Activated T-helper 2 cell treated with anti-CD3 and anti-CD28 coated beads, Interferon-gamma antibody, Interleukin-2, Interleukin-4, amounts not matched to agents 10 μg/mL and 5 μg/mL and 100 μg/mL, durations not matched to agents 14 hours and 24 hours and 36 hours (primary cell): ENCODE data around the gene TANK. TPM values are rescaled to one million over a fixed set of nuclear protein-coding genes. Genes with fewer than 3 reads are reported as not detected.
"Not testable (repeated sequence)": the region's sequence is repeated elsewhere in the genome, so short reads cannot be mapped to it uniquely, and the experiment has no call there.

ENCODE experiments used
- DNase-seq: peaks from one replicate; pipeline ENCODE4 v3.0.0; 2021; ENCODE audit warnings: low spot score
- H3K27ac Mint-ChIP-seq: one replicate; pipeline ENCODE4 v1.8.0; 2021; ENCODE audit warnings: mixed read lengths
- H3K27me3 Mint-ChIP-seq: one replicate; pipeline ENCODE4 v1.8.0; 2021; ENCODE audit warnings: low read depth, mixed read lengths
- H3K36me3 Mint-ChIP-seq: one replicate; pipeline ENCODE4 v1.8.0; 2021; ENCODE audit warnings: low read depth, mixed read lengths
- H3K4me1 Mint-ChIP-seq: one replicate; pipeline ENCODE4 v1.8.0; 2021; ENCODE audit warnings: low read depth, mixed read lengths
- H3K4me3 Mint-ChIP-seq: one replicate; pipeline ENCODE4 v1.8.0; 2021; ENCODE audit warnings: low read depth, mild to moderate bottlenecking, moderate library complexity, mixed read lengths
- H3K9me3 Mint-ChIP-seq: one replicate; pipeline ENCODE4 v1.8.0; 2021; ENCODE audit warnings: mixed read lengths
- intact Hi-C: fragments of 100-400 bp; cut with micrococcal nuclease; formaldehyde crosslinking; loops from one replicate; pipeline ENCODE4 v1.15.1; 2023
- total RNA-seq: library from RNA; stranded (reverse); gene quantifications from 2 replicates; pipeline ENCODE4 v1.2.3, GENCODE V29; 2022

Gene TANK
- total RNA-seq, 1 donor from 2014 or later: 66.2 TPM

- H3K4me3 Mint-ChIP-seq: peak overlapping the region; percentile 86
- peaks cover 53% of the 10 kb centered on the region for H3K4me1 Mint-ChIP-seq
- DNase-seq: no peak
- H3K36me3 Mint-ChIP-seq: peaks cover 17% of the 10 kb centered on the region
- H3K27ac Mint-ChIP-seq: peak overlapping the region; percentile 57
- H3K9me3 Mint-ChIP-seq: no peaks in the 10 kb centered on the region
- intact Hi-C loops: loop anchor here (10.0 kb wide), 2 partner anchors 141 to 711 kb away; no protein-coding TSS in a partner anchor
- no peaks in the 10 kb centered on the region for H3K27me3 Mint-ChIP-seq
Observed at GRCh38 chr2:161243312-161243711, 83.1 kb downstream of the TANK start.

- peak overlapping the region; percentile 86 for H3K4me3 Mint-ChIP-seq
- H3K27ac Mint-ChIP-seq: peak overlapping the region; percentile 94
- H3K27me3 Mint-ChIP-seq: no peaks in the 10 kb centered on the region
- intact Hi-C loops: loop anchor here (1.0 to 10.0 kb wide), 5 partner anchors 64 to 711 kb away; partner anchors contain the start of genes PSMD14 and TANK
- peaks cover 51% of the 10 kb centered on the region for H3K4me1 Mint-ChIP-seq
- peaks cover 17% of the 10 kb centered on the region for H3K36me3 Mint-ChIP-seq
- H3K9me3 Mint-ChIP-seq: no peaks in the 10 kb centered on the region
- DNase-seq: no peak
Observed at GRCh38 chr2:161243905-161244304, 83.7 kb downstream of the TANK start.

- peak; percentile 76 for DNase-seq
- Mint-ChIP-seq H3K4me1 (peaks cover 51% of the 10 kb centered on the region), H3K27ac (peak overlapping the region; percentile 94), H3K36me3 (peaks cover 17% of the 10 kb centered on the region), H3K4me3 (peak overlapping the region; percentile 86)
- not testable (repeated sequence) for H3K9me3 Mint-ChIP-seq, H3K27me3 Mint-ChIP-seq
- intact Hi-C loops: loop anchor here (1.0 to 10.0 kb wide), 5 partner anchors 64 to 710 kb away; partner anchors contain the start of genes PSMD14 and TANK
Observed at GRCh38 chr2:161244387-161245260, 84.4 kb downstream of the TANK start.

- Mint-ChIP-seq H3K27me3 (no peaks in the 10 kb centered on the region), H3K27ac (peak overlapping the region; percentile 87), H3K9me3 (no peaks in the 10 kb centered on the region), H3K4me3 (peak overlapping the region; percentile 84), H3K4me1 (peaks cover 49% of the 10 kb centered on the region), H3K36me3 (peaks cover 17% of the 10 kb centered on the region)
- intact Hi-C loops: loop anchor here (2.0 to 10.0 kb wide), 3 partner anchors 84 to 710 kb away; partner anchors contain the start of gene TANK
- DNase-seq: no peak
Observed at GRCh38 chr2:161245261-161245553, 85.0 kb downstream of the TANK start.

DNA sequence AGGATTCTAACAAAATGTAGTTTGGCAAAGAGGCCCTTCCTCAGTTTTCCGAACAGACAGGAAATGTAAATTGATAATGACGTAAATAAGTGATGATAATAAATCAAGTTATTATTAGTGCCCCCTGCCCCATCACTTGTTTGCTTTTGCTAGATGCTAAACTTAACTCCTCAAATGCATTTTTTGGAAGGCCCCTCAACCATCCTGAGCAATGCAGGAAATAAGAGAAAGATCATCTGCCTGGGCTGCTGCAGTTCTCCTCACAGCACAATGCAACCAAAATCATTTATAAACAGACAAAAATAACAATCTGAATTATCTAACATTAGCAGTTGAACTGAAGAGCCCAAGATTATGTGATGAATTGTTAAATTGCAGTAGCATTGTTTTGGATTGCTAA lies 85.4 kb downstream of the TANK start:
- intact Hi-C loops: loop anchor here (2.0 to 10.0 kb wide), 3 partner anchors 85 to 709 kb away; partner anchors contain the start of gene TANK
- no peaks in the 10 kb centered on the region for H3K27me3 Mint-ChIP-seq
- DNase-seq: no peak
- H3K36me3 Mint-ChIP-seq: peaks cover 17% of the 10 kb centered on the region
- peak overlapping the region; percentile 56 for H3K27ac Mint-ChIP-seq
- peaks cover 51% of the 10 kb centered on the region for H3K4me1 Mint-ChIP-seq
- H3K9me3 Mint-ChIP-seq: no peaks in the 10 kb centered on the region
- peak overlapping the region; percentile 84 for H3K4me3 Mint-ChIP-seq

GRCh38 chr2:161246281-161246680 lies 86.1 kb downstream of the TANK start:
- Mint-ChIP-seq H3K36me3 (peaks cover 17% of the 10 kb centered on the region), H3K9me3 (no peaks in the 10 kb centered on the region), H3K27ac (no peak overlapping the region), H3K4me1 (peaks cover 53% of the 10 kb centered on the region), H3K4me3 (peak overlapping the region; percentile 84), H3K27me3 (no peaks in the 10 kb centered on the region)
- DNase-seq: no peak
- intact Hi-C loops: loop anchor here (10.0 kb wide), 2 partner anchors 139 to 709 kb away; no protein-coding TSS in a partner anchor

GRCh38 chr2:161250864-161251436 lies 90.7 kb downstream of the TANK start:
- Mint-ChIP-seq H3K4me3 (no peak overlapping the region), H3K9me3 (no peaks in the 10 kb centered on the region), H3K27me3 (no peaks in the 10 kb centered on the region), H3K4me1 (peaks cover 19% of the 10 kb centered on the region), H3K36me3 (peaks cover 14% of the 10 kb centered on the region), H3K27ac (no peak overlapping the region)
- no peak for DNase-seq
- intact Hi-C loops: no loop called here

DNA sequence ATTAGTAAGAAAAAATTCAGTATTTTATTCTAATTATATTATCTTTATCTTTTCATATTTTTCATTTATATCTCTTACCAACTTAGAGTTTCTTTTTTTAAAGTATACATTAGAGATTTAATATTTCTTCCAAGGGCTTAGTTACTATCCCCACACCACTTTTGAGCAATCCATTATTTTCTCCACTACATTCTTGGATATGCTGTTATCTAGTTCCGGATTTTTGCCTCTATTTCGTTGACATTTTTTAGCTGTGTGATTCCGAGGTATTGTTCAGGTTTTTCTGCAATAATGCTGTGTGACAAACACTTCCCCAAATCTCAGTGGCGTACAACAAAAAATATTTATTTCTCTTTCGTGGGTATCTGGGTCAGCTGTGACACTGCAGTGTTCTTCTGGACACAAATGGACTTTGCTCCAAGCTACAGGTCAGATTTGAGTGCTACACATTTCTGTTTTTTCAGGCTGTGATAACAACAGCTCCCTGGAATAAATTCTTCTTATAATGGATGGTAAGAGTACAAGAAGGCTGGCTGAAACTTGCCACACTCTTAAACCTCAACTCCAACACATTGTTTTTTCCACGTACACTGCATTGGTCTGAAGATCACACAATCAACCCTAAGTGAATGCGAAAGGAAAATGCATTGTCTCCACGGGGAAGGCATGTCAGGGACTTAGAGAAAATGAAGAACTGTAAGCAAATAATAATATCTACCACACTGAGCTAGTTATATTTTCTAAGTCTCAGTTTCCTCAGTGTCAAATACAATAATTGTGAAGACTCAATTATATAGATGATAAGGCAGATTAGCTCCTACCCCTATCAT lies 97.1 kb downstream of the TANK start:
- no peak for DNase-seq
- Mint-ChIP-seq H3K4me3 (no peak overlapping the region), H3K4me1 (no peaks in the 10 kb centered on the region), H3K27me3 (no peaks in the 10 kb centered on the region), H3K36me3 (peaks cover 2% of the 10 kb centered on the region), H3K9me3 (no peaks in the 10 kb centered on the region), H3K27ac (no peak overlapping the region)
- intact Hi-C loops: no loop called here

DNA sequence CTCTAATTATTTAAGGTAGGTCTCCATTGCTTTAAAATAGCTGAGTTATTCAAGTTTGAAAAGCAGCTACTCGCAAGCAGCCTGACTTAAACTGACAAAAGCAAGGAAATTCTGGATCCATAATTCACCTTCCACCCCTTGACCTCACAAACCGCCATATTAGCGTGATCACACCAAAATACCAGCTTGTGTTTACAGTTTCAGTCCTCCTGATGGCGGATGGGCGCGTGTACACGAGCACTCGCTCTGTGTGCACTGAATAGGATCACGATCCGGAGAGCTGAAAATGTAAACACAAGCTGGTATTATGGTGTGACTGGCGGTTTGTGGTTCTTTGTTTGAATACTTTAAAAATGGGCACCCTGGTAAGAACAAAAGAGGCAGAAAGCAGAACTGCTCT lies 105.6 kb downstream of the TANK start:
- Mint-ChIP-seq H3K27me3 (peaks cover 18% of the 10 kb centered on the region), H3K4me3 (no peak overlapping the region), H3K4me1 (no peaks in the 10 kb centered on the region), H3K9me3 (no peaks in the 10 kb centered on the region), H3K36me3 (no peaks in the 10 kb centered on the region), H3K27ac (no peak overlapping the region)
- intact Hi-C loops: no loop called here
- DNase-seq: no peak

DNA sequence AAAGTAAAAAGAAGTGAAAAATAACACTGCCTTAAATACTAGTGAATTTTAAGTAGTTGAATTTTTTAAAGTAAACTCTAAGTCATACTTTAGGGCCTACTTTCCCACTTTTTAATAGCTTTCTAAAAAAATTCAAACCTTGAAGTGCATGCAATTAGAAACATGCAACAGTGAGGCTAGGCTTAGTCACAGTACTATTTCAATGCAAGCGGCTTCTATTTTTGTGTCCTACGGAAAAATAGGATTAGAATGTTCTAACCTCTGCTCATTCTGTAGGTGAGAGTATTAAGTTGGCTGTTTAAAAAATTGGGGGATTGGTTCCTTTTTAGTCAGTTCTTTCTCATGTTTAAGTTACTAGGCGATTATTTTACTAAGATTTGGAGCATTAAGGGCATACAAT lies 108.9 kb downstream of the TANK start:
- no peaks in the 10 kb centered on the region for H3K36me3 Mint-ChIP-seq
- peaks cover 8% of the 10 kb centered on the region for H3K4me1 Mint-ChIP-seq
- peaks cover 25% of the 10 kb centered on the region for H3K27me3 Mint-ChIP-seq
- no peak overlapping the region for H3K4me3 Mint-ChIP-seq
- no peak overlapping the region for H3K27ac Mint-ChIP-seq
- intact Hi-C loops: no loop called here
- DNase-seq: no peak
- H3K9me3 Mint-ChIP-seq: no peaks in the 10 kb centered on the region

DNA sequence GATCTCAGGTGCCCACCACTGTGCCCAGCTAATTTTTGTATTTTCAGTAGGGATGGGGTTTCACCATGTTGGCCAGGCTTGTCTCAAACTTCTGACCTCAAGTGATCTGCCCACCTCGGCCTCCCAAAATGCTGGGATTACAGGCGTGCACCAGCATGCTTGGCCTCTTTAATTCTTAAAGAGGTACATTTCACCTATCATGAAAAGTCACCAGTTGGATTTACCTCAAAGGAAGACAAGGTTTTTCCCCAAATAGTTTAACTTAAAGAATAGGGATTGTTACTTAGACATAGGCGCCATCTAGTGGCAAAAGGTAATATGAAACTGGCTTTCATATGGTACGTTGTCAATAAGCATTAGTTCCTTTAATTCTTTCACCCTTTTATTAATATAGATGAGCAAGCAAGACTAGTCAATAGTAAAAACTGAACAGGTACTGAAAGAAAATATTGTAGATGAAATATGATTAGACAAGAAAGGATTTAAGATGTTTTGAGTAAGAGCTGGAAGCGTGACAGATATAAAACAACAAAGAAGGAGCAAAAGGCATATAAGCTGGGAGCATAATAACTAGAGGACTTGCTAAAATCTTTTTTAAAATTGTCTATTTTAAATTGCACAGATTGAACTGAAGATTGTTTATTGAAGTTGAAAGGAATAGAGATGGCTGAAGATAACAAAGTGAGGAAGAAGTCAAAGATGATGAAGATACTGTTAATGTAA lies 113.0 kb downstream of the TANK start:
- Mint-ChIP-seq H3K4me1 (peaks cover 8% of the 10 kb centered on the region), H3K9me3 (no peaks in the 10 kb centered on the region), H3K36me3 (no peaks in the 10 kb centered on the region), H3K27ac (no peak overlapping the region), H3K4me3 (no peak overlapping the region), H3K27me3 (peaks cover 20% of the 10 kb centered on the region)
- intact Hi-C loops: loop anchor here (1.0 to 10.0 kb wide), 3 partner anchors 35 to 278 kb away; no protein-coding TSS in a partner anchor
- no peak for DNase-seq
